Transverse colon (tissue), 4 donors: Measurements from ENCODE around the gene RNF19B. TPM values are rescaled to one million over a fixed set of nuclear protein-coding genes. Genes with fewer than 3 reads are reported as not detected.
A peak's percentile ranks its signal among the peaks of the same experiment; 100 is the strongest.

ENCODE experiments used
- DNase-seq: peaks from one replicate; pipeline ENCODE4 v3.0.0-alpha.2; 2019
- H3K27ac ChIP-seq, 4 donors: fragments of 200-600 bp; sonication (generic); 2 replicates each; pipeline ENCODE4 v1.5.1; 2016 to 2018; ENCODE audit warnings: inconsistent platforms in 4 of 4
- H3K27me3 ChIP-seq: fragments of 200-600 bp; sonication (generic); 2 replicates; pipeline ENCODE4 v1.5.1; 2017; ENCODE audit warnings: inconsistent platforms
- H3K36me3 ChIP-seq, 4 donors: fragments of 200-600 bp; sonication (generic); 2 replicates each; pipeline ENCODE4 v1.5.1; 2017 to 2019; ENCODE audit warnings: inconsistent platforms in 4 of 4
- H3K4me1 ChIP-seq, 4 donors: fragments of 200-600 bp; sonication (generic); 2 replicates each; pipeline ENCODE4 v1.5.1; 2017 to 2020; ENCODE audit warnings: inconsistent platforms in 4 of 4
- H3K4me3 ChIP-seq, 4 donors: fragments of 200-600 bp; sonication (generic); 1 replicate in 1 of 4; 2 replicates in 3 of 4; pipeline versions ENCODE4 v1.5.1 to v1.6.1; 2017 to 2019; ENCODE audit warnings: inconsistent platforms in 4 of 4
- H3K9me3 ChIP-seq, 2 donors: fragments of 200-600 bp; sonication (generic); 2 replicates each; pipeline ENCODE4 v1.5.1; 2017 to 2019; ENCODE audit warnings: inconsistent platforms in 2 of 2
- CTCF ChIP-seq, 5 experiments: fragments of 200-600 bp in 3 of 5; fragments of 450-650 bp in 2 of 5; sonication (generic) in 3 of 5; IDR thresholded peaks; 1 replicate in 2 of 5; 2 replicates in 3 of 5; pipeline ENCODE4 v1.5.1; 2016 to 2017; ENCODE audit warnings: antibody characterized with exemption in 5 of 5, inconsistent platforms in 3 of 5, mild to moderate bottlenecking in 2 of 5, moderate library complexity in 1 of 5
- EP300 ChIP-seq: sonication (generic); formaldehyde crosslinking; IDR thresholded peaks from one replicate; pipeline ENCODE4 v1.6.1; 2017; ENCODE audit warnings: antibody characterized with exemption, low read depth
- POLR2A ChIP-seq: fragments of 450-650 bp; IDR thresholded peaks from one replicate; pipeline ENCODE4 v1.6.1; 2016; ENCODE audit warnings: antibody characterized with exemption, mild to moderate bottlenecking, moderate library complexity
- POLR2AphosphoS5 ChIP-seq, 3 donors: sonication (generic); formaldehyde crosslinking; IDR thresholded peaks; one replicate each; pipeline ENCODE4 v1.6.1; 2016; ENCODE audit warnings: antibody characterized with exemption in 3 of 3
- WGBS, 2 donors: methylation state at CpG; one replicate each; pipeline ENCODE4 v1.1.5; 2018; ENCODE audit warnings: low coverage in 1 of 2; 5-methylcytosine and 5-hydroxymethylcytosine counted together
- in situ Hi-C, 4 donors: fragments of 200-750 bp; cut with MboI; loops; one replicate each; pipeline versions ENCODE4 v1.15.0 to v1.15.1; 2017; ENCODE audit warnings: low sequenced_read_pairs in 3 of 4, low pct_ligation_motif_present in 1 of 4, low pct_unique_long_range_greater_than_20kb in 1 of 4
- intact Hi-C: fragments of 100-400 bp; cut with DNase I; formaldehyde crosslinking; loops from one replicate; pipeline ENCODE4 v1.15.1; 2023; ENCODE audit warnings: low total_unique reads
- total RNA-seq, 4 donors: library from RNA; depleted of rRNA; stranded (reverse); fragments of >200 nt; gene quantifications; one replicate each; pipeline ENCODE4 v1.1.0, GENCODE V29; 2016

Gene RNF19B
- total RNA-seq, 4 donors from 2014 or later: 22.5 to 83.8 (median 62.0) TPM

- DNase-seq: no peak
- TF ChIP-seq POLR2AphosphoS5 (IDR thresholded peaks at IDR 0.05) (no peak), CTCF (IDR thresholded peaks at IDR 0.05) (no peak), POLR2A (no peak), EP300 (no peak)
- intact Hi-C loops: no loop called here
- WGBS, 2 donors: 69% methylated on average over 6 of the region's 6 CpGs; no CpG with 5 or more reads in 1 of the 2 donors
- H3K27me3 ChIP-seq: peaks cover 5% of the 10 kb centered on the region
- H3K27ac ChIP-seq: peak overlapping the region; percentile 80 to 95 (median 90)
- H3K4me3 ChIP-seq: no peak overlapping the region
- no peaks in the 10 kb centered on the region for H3K36me3 ChIP-seq
- peaks cover 0 to 50% (median 31%) of the 10 kb centered on the region in 4 donors for H3K4me1 ChIP-seq
- in situ Hi-C loops: no loop called here
- no peaks in the 10 kb centered on the region for H3K9me3 ChIP-seq
Observed at GRCh38 chr1:32902535-32902920, 62.1 kb downstream of the RNF19B start.

- DNase-seq: no peak
- TF ChIP-seq POLR2A: no peak
- no peak for TF ChIP-seq POLR2AphosphoS5 (IDR thresholded peaks at IDR 0.05)
- no peak for TF ChIP-seq CTCF (IDR thresholded peaks at IDR 0.05)
- no peak for TF ChIP-seq EP300
- Histone ChIP-seq H3K4me3 (peak overlapping the region; percentile 72 to 89 (median 84)), H3K27ac (peak overlapping the region; percentile 80 to 95 (median 90)), H3K4me1 (peaks cover 0 to 45% (median 28%) of the 10 kb centered on the region in 4 donors), H3K9me3 (no peaks in the 10 kb centered on the region), H3K36me3 (no peaks in the 10 kb centered on the region), H3K27me3 (peaks cover 5% of the 10 kb centered on the region)
- WGBS, 2 donors: 16 to 44% methylated on average over 11 to 24 of the region's 24 CpGs
- in situ Hi-C loops: no loop called here
- intact Hi-C loops: no loop called here
Observed at GRCh38 chr1:32901823-32902534, 62.6 kb downstream of the RNF19B start.

- Histone ChIP-seq H3K4me1 (peaks cover 0 to 37% (median 24%) of the 10 kb centered on the region in 4 donors), H3K9me3 (no peaks in the 10 kb centered on the region), H3K4me3 (peak within 1 kb of the TSS; percentile 81 to 89 (median 84)), H3K27ac (peak within 1 kb of the TSS; percentile 80 to 95 (median 90)), H3K27me3 (peaks cover 5% of the 10 kb centered on the region), H3K36me3 (no peaks in the 10 kb centered on the region)
- in situ Hi-C loops (no loop called here), intact Hi-C loops (no loop called here)
- DNase-seq: peak; percentile 86
- WGBS, 2 donors: 2% methylated on average over 15 of the region's 92 CpGs; no CpG with 5 or more reads in 1 of the 2 donors
- TF ChIP-seq CTCF (IDR thresholded peaks at IDR 0.05): peak in 2 of 5 experiments; percentile 39 to 41
- no peak for TF ChIP-seq POLR2A
- peak in 1 of 3 donors; percentile 28 for TF ChIP-seq POLR2AphosphoS5 (IDR thresholded peaks at IDR 0.05)
Observed at GRCh38 chr1:32900956-32901822, 63.4 kb downstream of the RNF19B start, which contains the start of gene TMEM54. TSS of gene TMEM54 (minus strand) at chr1:32901389. CDS start at chr1:32901238, 151 bp downstream.

- no peaks in the 10 kb centered on the region for H3K9me3 ChIP-seq
- TF ChIP-seq CTCF (IDR thresholded peaks at IDR 0.05): no peak
- TF ChIP-seq POLR2AphosphoS5 (IDR thresholded peaks at IDR 0.05): no peak
- no peak for TF ChIP-seq EP300
- TF ChIP-seq POLR2A: no peak
- WGBS, 2 donors: 29 to 80% methylated on average over 2 to 19 of the region's 22 CpGs
- no peak for DNase-seq
- intact Hi-C loops: no loop called here
- no peaks in the 10 kb centered on the region for H3K36me3 ChIP-seq
- H3K27me3 ChIP-seq: peaks cover 5% of the 10 kb centered on the region
- peak overlapping the region; percentile 81 to 89 (median 84) for H3K4me3 ChIP-seq
- peak overlapping the region; percentile 80 to 95 (median 90) for H3K27ac ChIP-seq
- in situ Hi-C loops: no loop called here
- peaks cover 0 to 29% (median 18%) of the 10 kb centered on the region in 4 donors for H3K4me1 ChIP-seq
Observed at GRCh38 chr1:32900371-32900955, 64.1 kb downstream of the RNF19B start.
